ENCODE results near the gene FEZ2. TPM values are rescaled to one million over a fixed set of nuclear protein-coding genes. Genes with fewer than 3 reads are reported as not detected.
A peak's percentile ranks its signal among the peaks of the same experiment; 100 is the strongest.

FEZ2 gene
- total RNA-seq, 2 donors from 2014 or later = 34.3 to 50.0 TPM

- no peaks in the 10 kb centered on the region for H3K27me3 ChIP-seq
- no peaks in the 10 kb centered on the region for H3K9me3 ChIP-seq
- H3K9ac ChIP-seq (ENCODE audit: low read depth in 2 of 2, low read length in 2 of 2) = no peak overlapping the region
- no peaks in the 10 kb centered on the region for H3K4me1 ChIP-seq
- no peak overlapping the region for H3K4me3 ChIP-seq
- no peak overlapping the region for H3K27ac ChIP-seq
- DNase-seq = no peak
- intact Hi-C loops (cut with DNase I) = no loop called here
- H3K36me3 ChIP-seq = peaks cover 20% of the 10 kb centered on the region
- TF ChIP-seq, protein P1, sequence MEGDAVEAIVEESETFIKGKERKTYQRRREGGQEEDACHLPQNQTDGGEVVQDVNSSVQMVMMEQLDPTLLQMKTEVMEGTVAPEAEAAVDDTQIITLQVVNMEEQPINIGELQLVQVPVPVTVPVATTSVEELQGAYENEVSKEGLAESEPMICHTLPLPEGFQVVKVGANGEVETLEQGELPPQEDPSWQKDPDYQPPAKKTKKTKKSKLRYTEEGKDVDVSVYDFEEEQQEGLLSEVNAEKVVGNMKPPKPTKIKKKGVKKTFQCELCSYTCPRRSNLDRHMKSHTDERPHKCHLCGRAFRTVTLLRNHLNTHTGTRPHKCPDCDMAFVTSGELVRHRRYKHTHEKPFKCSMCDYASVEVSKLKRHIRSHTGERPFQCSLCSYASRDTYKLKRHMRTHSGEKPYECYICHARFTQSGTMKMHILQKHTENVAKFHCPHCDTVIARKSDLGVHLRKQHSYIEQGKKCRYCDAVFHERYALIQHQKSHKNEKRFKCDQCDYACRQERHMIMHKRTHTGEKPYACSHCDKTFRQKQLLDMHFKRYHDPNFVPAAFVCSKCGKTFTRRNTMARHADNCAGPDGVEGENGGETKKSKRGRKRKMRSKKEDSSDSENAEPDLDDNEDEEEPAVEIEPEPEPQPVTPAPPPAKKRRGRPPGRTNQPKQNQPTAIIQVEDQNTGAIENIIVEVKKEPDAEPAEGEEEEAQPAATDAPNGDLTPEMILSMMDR (IDR thresholded peaks at IDR 0.05) = no peak
Measured at GRCh38 chr2:36513661-36514060, 84.3 kb downstream of the FEZ2 start.

- no peaks in the 10 kb centered on the region for H3K27me3 ChIP-seq
- H3K4me1 ChIP-seq = no peaks in the 10 kb centered on the region
- TF ChIP-seq, protein P1 (IDR thresholded peaks at IDR 0.05) = no peak
- no peak for DNase-seq
- no peak overlapping the region for H3K9ac ChIP-seq (ENCODE audit: low read depth in 2 of 2, low read length in 2 of 2)
- intact Hi-C loops (cut with DNase I) = no loop called here
- H3K27ac ChIP-seq = no peak overlapping the region
- H3K36me3 ChIP-seq = peaks cover 20% of the 10 kb centered on the region
- H3K9me3 ChIP-seq = no peaks in the 10 kb centered on the region
- no peak overlapping the region for H3K4me3 ChIP-seq
Measured at GRCh38 chr2:36512705-36513104, 85.3 kb downstream of the FEZ2 start.

- DNase-seq = no peak
- Histone ChIP-seq H3K36me3 (peaks cover 20% of the 10 kb centered on the region), H3K9ac (ENCODE audit: low read depth in 2 of 2, low read length in 2 of 2) (no peak overlapping the region), H3K27ac (no peak overlapping the region), H3K9me3 (no peaks in the 10 kb centered on the region), H3K4me1 (no peaks in the 10 kb centered on the region), H3K4me3 (no peak overlapping the region), H3K27me3 (no peaks in the 10 kb centered on the region)
- intact Hi-C loops (cut with DNase I) = no loop called here
- TF ChIP-seq, protein P1 (IDR thresholded peaks at IDR 0.05) = no peak
Measured at GRCh38 chr2:36511858-36512603, 85.9 kb downstream of the FEZ2 start.

- Histone ChIP-seq H3K27ac (no peak overlapping the region), H3K9ac (ENCODE audit: low read depth in 2 of 2, low read length in 2 of 2) (no peak overlapping the region), H3K9me3 (no peaks in the 10 kb centered on the region), H3K4me1 (no peaks in the 10 kb centered on the region), H3K27me3 (no peaks in the 10 kb centered on the region), H3K4me3 (no peak overlapping the region), H3K36me3 (peaks cover 13% of the 10 kb centered on the region)
- TF ChIP-seq, protein P1 (IDR thresholded peaks at IDR 0.05) = no peak
- DNase-seq = no peak
- intact Hi-C loops (cut with DNase I) = no loop called here
Measured at GRCh38 chr2:36509075-36509474, 88.9 kb downstream of the FEZ2 start.

GRCh38 chr2:36507408-36507812 lies 90.6 kb downstream of the FEZ2 start:
- Histone ChIP-seq H3K36me3 (peaks cover 5% of the 10 kb centered on the region), H3K4me3 (no peak overlapping the region), H3K27ac (no peak overlapping the region), H3K9me3 (no peaks in the 10 kb centered on the region), H3K9ac (ENCODE audit: low read depth in 2 of 2, low read length in 2 of 2) (no peak overlapping the region), H3K4me1 (no peaks in the 10 kb centered on the region), H3K27me3 (no peaks in the 10 kb centered on the region)
- DNase-seq = peak; percentile 61
- TF ChIP-seq, protein P1 (IDR thresholded peaks at IDR 0.05) = peak; percentile 58
- intact Hi-C loops (cut with DNase I) = no loop called here

Other genes starting within 250 kb of the FEZ2 start
- gene CRIM1, start 242.4 kb downstream of the FEZ2 start, total RNA-seq = 10 to 100 TPM; 55.7 to 90.7 TPM
- gene VIT, start 98.5 kb upstream of the FEZ2 start, total RNA-seq = under 1 TPM; 0.20 to 0.21 TPM